GM21528 (cell line): ENCODE results near the gene SLC12A5.

Experiments used
- ATAC-seq: cut with Tn5 transposase; IDR thresholded peaks from one replicate; pipeline ENCODE4 v1.9.1; 2021; ENCODE audit warnings: mild to moderate bottlenecking, moderate library complexity; ENCODE audit not compliant: unreplicated experiment, low FRiP score

The SLC12A5 gene

GRCh38 chr20:46051556-46052308 lies 22.7 kb downstream of the SLC12A5 start:
- ATAC-seq, result no peak

DNA sequence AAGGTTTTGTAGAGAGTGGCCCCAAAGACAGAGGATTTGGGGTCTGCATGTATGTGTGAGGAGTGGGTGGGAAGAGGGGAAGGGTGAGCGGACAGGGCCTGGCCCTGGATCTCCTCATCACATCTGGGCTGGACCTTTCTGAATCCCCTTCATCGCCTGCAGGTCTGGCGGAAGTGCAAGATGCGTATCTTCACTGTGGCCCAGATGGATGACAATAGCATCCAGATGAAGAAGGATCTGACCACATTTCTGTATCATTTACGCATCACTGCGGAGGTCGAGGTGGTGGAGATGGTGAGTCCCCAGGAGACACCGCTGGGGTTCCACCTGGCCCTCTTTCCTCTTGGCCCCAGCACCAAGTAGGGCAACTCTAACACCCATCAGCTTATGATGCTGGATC lies 24.4 kb downstream of the SLC12A5 start:
- no peak for ATAC-seq

DNA sequence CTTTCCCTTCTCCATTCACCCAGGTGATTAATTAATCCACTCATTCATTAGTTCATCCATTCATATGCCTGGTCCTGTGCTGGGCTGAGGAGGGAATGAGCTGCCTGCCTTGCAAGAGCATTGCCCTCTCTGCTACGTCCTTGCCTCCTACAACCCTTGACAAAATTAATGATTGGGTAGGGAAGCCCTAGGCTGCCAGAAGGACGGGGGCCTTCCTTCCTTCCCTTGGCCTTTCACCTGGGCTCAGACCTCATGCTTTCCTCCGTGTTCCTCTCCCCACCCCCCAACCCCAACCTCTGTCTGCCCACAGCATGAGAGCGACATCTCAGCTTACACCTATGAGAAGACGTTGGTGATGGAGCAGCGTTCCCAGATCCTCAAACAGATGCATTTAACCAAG lies 25.6 kb downstream of the SLC12A5 start:
- ATAC-seq, result no peak

GRCh38 chr20:46055269-46055668 lies 26.3 kb downstream of the SLC12A5 start:
- no peak for ATAC-seq

- no peak for ATAC-seq
Observed at GRCh38 chr20:46056027-46056833, 27.2 kb downstream of the SLC12A5 start.

GRCh38 chr20:46056970-46057855 lies 28.2 kb downstream of the SLC12A5 start:
- no peak for ATAC-seq

- no peak for ATAC-seq
Observed at GRCh38 chr20:46057856-46058598, 29.0 kb downstream of the SLC12A5 start.

DNA sequence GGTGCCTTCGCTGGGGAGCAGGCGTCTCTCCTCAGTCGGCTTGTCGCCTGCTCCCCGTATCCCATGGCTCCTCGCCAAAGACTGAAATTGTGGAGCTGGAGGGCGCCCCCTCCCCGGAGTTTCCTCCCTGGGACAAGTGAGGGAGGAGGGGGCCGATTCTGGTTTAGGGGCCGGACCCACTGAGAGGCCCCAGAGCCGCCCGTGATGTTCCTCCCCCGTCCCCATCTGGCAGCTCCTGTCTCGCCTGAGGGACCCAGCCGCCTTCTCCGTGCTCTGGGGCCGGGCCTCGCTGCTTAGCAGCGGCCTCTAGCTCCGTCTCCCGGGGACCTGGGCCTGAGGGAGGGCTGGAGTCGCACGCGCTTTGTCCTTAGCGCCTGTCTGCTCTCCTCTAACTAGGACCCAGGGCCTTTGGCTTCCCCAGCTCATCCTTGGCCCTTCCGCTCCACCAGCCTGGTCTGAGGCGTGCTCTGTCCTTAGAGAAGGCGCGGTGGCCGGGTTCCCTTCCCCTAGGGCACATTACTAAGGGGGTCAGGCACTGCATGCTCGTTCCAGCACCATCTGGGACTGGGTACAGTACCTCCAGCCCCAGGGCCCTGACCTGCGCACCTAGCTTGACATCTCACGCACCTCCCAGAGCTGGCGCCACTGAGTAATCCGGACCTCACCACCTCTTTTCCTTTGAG lies 29.7 kb downstream of the SLC12A5 start:
- ATAC-seq, result no peak

- no peak for ATAC-seq
Observed at GRCh38 chr20:46060301-46060881, 31.4 kb downstream of the SLC12A5 start.

GRCh38 chr20:46060975-46061374 lies 32.0 kb downstream of the SLC12A5 start:
- no peak for ATAC-seq

GRCh38 chr20:46062151-46062550 lies 33.1 kb downstream of the SLC12A5 start:
- ATAC-seq, result no peak

DNA sequence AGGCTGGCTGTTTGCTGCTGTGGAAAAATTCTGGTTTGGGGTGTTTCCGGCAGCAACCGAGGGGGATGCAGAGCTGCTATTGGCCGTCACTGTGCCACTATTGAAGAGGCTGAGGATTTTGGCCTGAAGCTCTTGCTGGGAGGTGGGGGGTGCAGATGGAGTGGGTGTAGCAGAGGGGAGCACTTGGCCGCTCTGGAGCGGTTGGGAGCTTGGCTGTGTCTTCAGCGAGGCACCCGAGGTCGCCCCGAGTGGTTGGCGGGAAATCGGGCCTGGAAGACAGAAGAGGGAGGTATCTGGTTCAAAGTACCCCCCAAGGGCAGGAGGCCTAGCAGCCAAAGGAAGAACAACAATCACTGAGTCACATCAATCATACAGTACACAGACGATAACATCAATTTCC lies 33.6 kb downstream of the SLC12A5 start:
- ATAC-seq, result no peak

GRCh38 chr20:46063151-46063550 lies 34.1 kb downstream of the SLC12A5 start:
- no peak for ATAC-seq

- no peak for ATAC-seq
Observed at GRCh38 chr20:46063652-46064054, 34.6 kb downstream of the SLC12A5 start.

- no peak for ATAC-seq
Observed at GRCh38 chr20:46065006-46065405, 36.0 kb downstream of the SLC12A5 start.

GRCh38 chr20:46065691-46066090 lies 36.7 kb downstream of the SLC12A5 start:
- ATAC-seq, result no peak

- no peak for ATAC-seq
Observed at GRCh38 chr20:46070215-46070900, 41.3 kb downstream of the SLC12A5 start.

GRCh38 chr20:46071573-46071972 lies 42.6 kb downstream of the SLC12A5 start:
- ATAC-seq, result no peak

GRCh38 chr20:46073024-46073423 lies 44.0 kb downstream of the SLC12A5 start:
- ATAC-seq, result no peak
